NCI-H1105 (cell line): ENCODE results near the gene CDSN.

Source experiments
- DNase-seq: peaks from one replicate; lab custom pipeline; 2025; lab: John Stamatoyannopoulos, UW

CDSN gene

GRCh38 chr6:31144970-31145340 lies 24.7 kb upstream of the CDSN start:
- DNase-seq = no peak

GRCh38 chr6:31144296-31144969 lies 24.2 kb upstream of the CDSN start:
- DNase-seq = no peak

GRCh38 chr6:31143148-31143547 lies 22.9 kb upstream of the CDSN start:
- no peak for DNase-seq

- no peak for DNase-seq
Observed at GRCh38 chr6:31142361-31142761, 22.1 kb upstream of the CDSN start.

- DNase-seq = no peak
Observed at GRCh38 chr6:31140643-31141042, 20.4 kb upstream of the CDSN start.

GRCh38 chr6:31139599-31139998 lies 19.4 kb upstream of the CDSN start:
- no peak for DNase-seq

- no peak for DNase-seq
Observed at GRCh38 chr6:31138982-31139381, 18.7 kb upstream of the CDSN start, which contains the start of gene PSORS1C2. PSORS1C2 (minus strand) TSS chr6:31139066; CDS start chr6:31139026, 40 bp downstream.

GRCh38 chr6:31135710-31136109 lies 15.5 kb upstream of the CDSN start:
- no peak for DNase-seq

- DNase-seq = no peak
Observed at GRCh38 chr6:31132806-31133205, 12.6 kb upstream of the CDSN start.

- no peak for DNase-seq
Observed at GRCh38 chr6:31131595-31131994, 11.3 kb upstream of the CDSN start.

- no peak for DNase-seq
Observed at GRCh38 chr6:31130751-31131150, 10.5 kb upstream of the CDSN start.

GRCh38 chr6:31129130-31129529 lies 8.9 kb upstream of the CDSN start:
- DNase-seq = no peak

GRCh38 chr6:31128093-31128676 lies 7.9 kb upstream of the CDSN start:
- peak; percentile 42 for DNase-seq

GRCh38 chr6:31126396-31127175 lies 6.3 kb upstream of the CDSN start:
- DNase-seq = no peak

GRCh38 chr6:31125586-31126363 lies 5.5 kb upstream of the CDSN start:
- DNase-seq = no peak

GRCh38 chr6:31125162-31125561 lies 4.9 kb upstream of the CDSN start:
- DNase-seq = no peak

GRCh38 chr6:31122791-31123706 lies 2.8 kb upstream of the CDSN start:
- no peak for DNase-seq

GRCh38 chr6:31121131-31121790 lies 1.0 kb upstream of the CDSN start:
- DNase-seq = no peak

GRCh38 chr6:31118178-31118577 lies 2.1 kb downstream of the CDSN start:
- no peak for DNase-seq

- no peak for DNase-seq
Observed at GRCh38 chr6:31116661-31117385, 3.4 kb downstream of the CDSN start.
